Measurements from ENCODE around the gene HOXA5.

The HOXA5 gene

DNA sequence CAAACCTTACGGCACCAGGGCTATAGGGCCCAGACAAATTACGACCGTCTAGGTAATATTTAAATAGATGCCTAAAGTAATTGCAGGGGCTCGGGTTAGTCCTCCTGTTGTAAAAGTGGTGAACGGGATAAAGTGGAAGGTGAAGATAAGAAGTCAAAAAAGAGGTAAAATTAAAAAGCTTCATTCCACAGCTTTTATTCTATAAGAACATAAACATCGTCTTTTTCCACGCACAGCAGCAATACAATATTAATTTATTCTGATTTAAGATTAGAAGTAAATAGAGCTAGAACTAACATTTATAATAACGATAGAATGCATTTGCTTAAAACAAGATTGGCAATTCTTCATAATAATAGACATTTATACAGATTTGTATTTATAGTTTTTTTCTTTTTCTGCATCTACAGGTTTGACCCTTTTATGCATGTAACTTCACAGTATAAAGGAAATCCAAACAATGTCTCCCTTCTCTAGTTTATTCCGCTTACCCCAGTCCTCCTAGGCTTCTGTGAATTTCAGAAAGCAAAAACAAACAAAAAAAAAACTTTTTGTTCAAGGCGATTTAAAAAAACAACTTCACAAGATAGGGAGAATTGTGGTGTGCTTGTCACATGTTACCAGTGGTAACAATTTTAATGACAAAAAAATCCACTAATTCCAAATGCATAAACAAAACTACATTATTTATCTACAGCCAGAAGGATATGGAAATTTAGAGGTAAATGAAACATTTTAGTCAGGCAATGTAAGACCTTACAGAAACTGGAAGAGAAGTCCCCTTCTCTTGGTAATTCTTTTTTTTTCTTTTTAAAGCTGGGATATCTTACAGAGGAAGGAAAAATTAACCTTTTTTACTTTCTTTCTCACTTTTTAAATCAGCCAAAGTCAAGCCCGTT is 27.2 kb upstream of the HOXA5 start:
- DNase-seq: no peak

DNA sequence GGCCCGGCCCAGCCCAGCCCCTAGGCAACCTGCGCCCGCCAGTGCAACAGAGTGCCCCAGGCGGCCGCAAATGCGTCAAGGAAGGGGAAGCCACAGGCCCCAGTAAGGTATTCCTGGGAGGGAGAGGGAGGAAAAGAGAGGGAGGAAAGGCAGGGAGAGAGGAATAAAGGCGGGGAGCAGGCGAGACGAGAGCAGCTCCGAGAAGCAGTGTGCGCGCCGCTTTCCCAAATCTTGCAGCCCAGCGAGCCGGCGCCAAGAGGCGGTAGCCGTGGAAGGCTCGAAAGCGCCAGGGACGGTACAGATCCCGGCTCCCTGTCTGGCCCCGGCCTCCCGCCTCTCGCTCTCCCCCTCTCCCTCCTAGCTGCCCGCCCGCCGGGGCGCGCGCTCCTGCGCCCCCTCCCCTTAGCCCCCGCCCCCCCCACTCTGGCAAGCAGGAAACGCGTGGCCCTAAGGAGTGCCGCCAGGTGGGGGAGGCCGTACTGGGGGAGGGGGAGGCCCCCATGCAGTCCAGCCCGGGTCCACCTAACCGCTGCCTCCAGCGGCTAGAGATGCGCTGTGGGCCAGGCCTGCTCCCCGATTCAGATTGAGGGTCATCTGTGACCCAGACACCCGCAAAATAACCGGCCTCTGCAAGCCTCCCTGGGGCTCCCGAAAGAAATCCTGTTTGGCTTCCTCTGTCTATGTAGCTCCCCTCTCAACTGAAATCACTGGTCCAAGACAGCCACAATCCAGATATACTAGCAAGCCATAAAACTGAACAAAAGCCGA is 26.4 kb upstream of the HOXA5 start:
- peak; percentile 81 for DNase-seq

- DNase-seq: peak; percentile 85
These were observed 24.9 kb upstream of the HOXA5 start for GRCh38 chr7:27168265-27168947.

GRCh38 chr7:27167916-27168264 is 24.4 kb upstream of the HOXA5 start:
- DNase-seq: no peak

GRCh38 chr7:27166531-27167505 is 23.3 kb upstream of the HOXA5 start:
- peak; percentile 76 for DNase-seq

- DNase-seq: no peak
These were observed 22.6 kb upstream of the HOXA5 start for GRCh38 chr7:27165996-27166530.

DNA sequence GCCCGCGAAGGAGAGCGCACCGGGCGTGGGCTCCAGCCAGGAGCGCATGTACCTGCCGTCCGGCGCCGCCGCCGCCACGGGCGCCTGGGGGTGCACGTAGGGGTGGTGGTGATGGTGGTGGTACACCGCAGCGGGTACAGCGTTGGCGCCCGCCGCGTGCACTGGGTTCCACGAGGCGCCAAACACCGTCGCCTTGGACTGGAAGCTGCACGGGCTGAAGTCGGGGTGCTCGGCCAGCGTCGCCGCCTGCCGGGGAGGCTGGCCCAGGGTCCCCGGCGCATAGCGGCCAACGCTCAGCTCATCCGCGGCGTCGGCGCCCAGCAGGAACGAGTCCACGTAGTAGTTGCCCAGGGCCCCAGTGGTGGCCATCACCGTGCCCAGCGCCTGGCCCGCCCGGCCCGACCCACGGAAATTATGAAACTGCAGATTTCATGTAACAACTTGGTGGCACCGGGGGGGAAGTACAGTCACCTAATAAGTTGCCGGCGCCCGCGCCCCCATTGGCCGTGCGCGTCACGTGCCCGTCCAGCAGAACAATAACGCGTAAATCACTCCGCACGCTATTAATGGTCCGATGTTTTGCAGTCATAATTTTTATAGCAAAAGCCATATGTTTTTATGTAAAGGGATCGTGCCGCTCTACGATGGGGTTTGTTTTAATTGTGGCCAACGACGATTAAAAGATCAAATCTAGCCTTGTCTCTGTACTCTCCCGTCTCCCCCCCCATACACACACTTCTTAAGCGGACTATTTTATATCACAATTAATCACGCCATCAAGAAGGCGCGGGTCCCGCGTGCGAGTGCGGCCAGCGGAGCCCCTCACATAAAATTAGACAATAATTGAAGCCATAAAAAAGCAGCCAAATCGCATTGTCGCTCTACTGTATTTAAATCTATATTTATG is 21.9 kb upstream of the HOXA5 start, which contains the start of gene HOXA9:
Gene HOXA9, minus strand, starts transcription at position 449 of the 907 bp plus-strand sequence. Its CDS starts 80 bp downstream, at position 369.
- DNase-seq: peak; percentile 93

DNA sequence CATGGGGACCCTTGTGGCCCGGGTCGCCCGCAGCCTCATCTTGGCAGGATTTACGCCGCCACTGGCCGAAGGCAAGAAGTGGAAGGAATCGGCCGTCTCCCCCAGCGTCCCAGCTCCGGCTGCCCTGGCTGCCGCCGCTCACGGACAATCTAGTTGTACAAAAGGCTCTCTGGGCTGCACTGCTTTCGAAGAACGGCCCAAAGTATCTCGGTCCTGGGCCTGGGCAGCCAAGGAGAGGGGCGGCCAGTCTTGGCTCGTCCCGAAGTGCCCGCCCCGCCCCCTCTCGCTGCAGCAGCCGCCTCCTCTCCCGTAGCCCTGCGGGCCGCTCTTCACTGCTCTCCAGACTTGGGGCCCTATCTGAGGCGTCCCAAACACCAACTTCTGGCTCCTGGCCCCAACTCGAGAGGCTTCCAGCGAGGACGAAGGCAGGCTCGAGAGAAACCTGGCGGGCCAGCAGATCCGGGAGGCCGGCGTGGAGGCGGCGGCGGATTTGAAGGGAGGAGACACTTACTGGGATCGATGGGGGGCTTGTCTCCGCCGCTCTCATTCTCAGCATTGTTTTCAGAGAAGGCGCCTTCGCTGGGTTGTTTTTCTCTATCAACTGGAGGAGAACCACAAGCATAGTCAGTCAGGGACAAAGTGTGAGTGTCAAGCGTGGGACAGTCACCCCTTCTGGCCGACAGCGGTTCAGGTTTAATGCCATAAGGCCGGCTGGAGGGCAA is 21.0 kb upstream of the HOXA5 start:
- peak; percentile 66 for DNase-seq

GRCh38 chr7:27164045-27164366 is 20.5 kb upstream of the HOXA5 start:
- no peak for DNase-seq

- DNase-seq: no peak
These were observed 20.0 kb upstream of the HOXA5 start for GRCh38 chr7:27163288-27164044.

GRCh38 chr7:27162561-27163287 is 19.2 kb upstream of the HOXA5 start:
- no peak for DNase-seq

GRCh38 chr7:27161721-27162560 is 18.5 kb upstream of the HOXA5 start:
- peak; percentile 78 for DNase-seq

GRCh38 chr7:27161214-27161720 is 17.8 kb upstream of the HOXA5 start:
- DNase-seq: no peak

GRCh38 chr7:27160546-27161213 is 17.2 kb upstream of the HOXA5 start:
- peak; percentile 93 for DNase-seq

- DNase-seq: peak; percentile 64
These were observed 16.7 kb upstream of the HOXA5 start for GRCh38 chr7:27160145-27160545.

GRCh38 chr7:27159266-27160144 is 16.0 kb upstream of the HOXA5 start:
- DNase-seq: peak; percentile 23

Measured in left hindlimb (tissue), 1 donor.